Measurements from ENCODE around the gene NFATC3.
"Not testable (repeated sequence)": the region's sequence is repeated elsewhere in the genome, so short reads cannot be mapped to it uniquely, and the experiment has no call there.

Gene NFATC3

GRCh38 chr16:68090130-68090529 lies 5.0 kb downstream of the NFATC3 start:
- DNase-seq: no peak

GRCh38 chr16:68090533-68090932 lies 5.4 kb downstream of the NFATC3 start:
- DNase-seq: no peak

GRCh38 chr16:68091380-68092261 lies 6.5 kb downstream of the NFATC3 start:
- no peak for DNase-seq

GRCh38 chr16:68092275-68092674 lies 7.1 kb downstream of the NFATC3 start:
- DNase-seq: not testable (repeated sequence)

GRCh38 chr16:68093816-68094613 lies 8.8 kb downstream of the NFATC3 start:
- no peak for DNase-seq

- no peak for DNase-seq
These were observed 9.4 kb downstream of the NFATC3 start for GRCh38 chr16:68094614-68094934.

GRCh38 chr16:68096491-68096890 lies 11.3 kb downstream of the NFATC3 start:
- no peak for DNase-seq

GRCh38 chr16:68097088-68097487 lies 11.9 kb downstream of the NFATC3 start:
- DNase-seq: no peak

GRCh38 chr16:68097895-68098294 lies 12.7 kb downstream of the NFATC3 start:
- no peak for DNase-seq

- no peak for DNase-seq
These were observed 15.3 kb downstream of the NFATC3 start for GRCh38 chr16:68100488-68100887.

- no peak for DNase-seq
These were observed 20.4 kb downstream of the NFATC3 start for GRCh38 chr16:68105611-68106010.

- DNase-seq: not testable (repeated sequence)
These were observed 22.2 kb downstream of the NFATC3 start for GRCh38 chr16:68107230-68107928.

- DNase-seq: not testable (repeated sequence)
These were observed 24.0 kb downstream of the NFATC3 start for GRCh38 chr16:68109156-68109555.

GRCh38 chr16:68110611-68111010 lies 25.4 kb downstream of the NFATC3 start:
- not testable (repeated sequence) for DNase-seq

GRCh38 chr16:68111379-68111778 lies 26.2 kb downstream of the NFATC3 start:
- no peak for DNase-seq

GRCh38 chr16:68113059-68113761 lies 28.0 kb downstream of the NFATC3 start:
- DNase-seq: no peak

GRCh38 chr16:68113765-68114240 lies 28.6 kb downstream of the NFATC3 start:
- DNase-seq: no peak

- not testable (repeated sequence) for DNase-seq
These were observed 29.8 kb downstream of the NFATC3 start for GRCh38 chr16:68114939-68115338.

- DNase-seq: no peak
These were observed 30.7 kb downstream of the NFATC3 start for GRCh38 chr16:68115851-68116250.

- DNase-seq: no peak
These were observed 31.2 kb downstream of the NFATC3 start for GRCh38 chr16:68116256-68116867.

GRCh38 chr16:68117884-68118283 lies 32.7 kb downstream of the NFATC3 start:
- no peak for DNase-seq

- DNase-seq: not testable (repeated sequence)
These were observed 33.8 kb downstream of the NFATC3 start for GRCh38 chr16:68118954-68119353.
